A549 treated with GW870086 at 1 μM for 4 hours (cell line): Measurements from ENCODE around the gene REC8. TPM values are rescaled to one million over a fixed set of nuclear protein-coding genes. Genes with fewer than 3 reads are reported as not detected.

ENCODE experiments used
- total RNA-seq: library from RNA; stranded (reverse); fragments of 200-300 nt; extraction: Qiagen RNA extraction; gene quantifications from 5 replicates; pipeline ENCODE4 v1.2.3, GENCODE V29; 2022; ENCODE audit warnings: low read depth

The REC8 gene, protein sequence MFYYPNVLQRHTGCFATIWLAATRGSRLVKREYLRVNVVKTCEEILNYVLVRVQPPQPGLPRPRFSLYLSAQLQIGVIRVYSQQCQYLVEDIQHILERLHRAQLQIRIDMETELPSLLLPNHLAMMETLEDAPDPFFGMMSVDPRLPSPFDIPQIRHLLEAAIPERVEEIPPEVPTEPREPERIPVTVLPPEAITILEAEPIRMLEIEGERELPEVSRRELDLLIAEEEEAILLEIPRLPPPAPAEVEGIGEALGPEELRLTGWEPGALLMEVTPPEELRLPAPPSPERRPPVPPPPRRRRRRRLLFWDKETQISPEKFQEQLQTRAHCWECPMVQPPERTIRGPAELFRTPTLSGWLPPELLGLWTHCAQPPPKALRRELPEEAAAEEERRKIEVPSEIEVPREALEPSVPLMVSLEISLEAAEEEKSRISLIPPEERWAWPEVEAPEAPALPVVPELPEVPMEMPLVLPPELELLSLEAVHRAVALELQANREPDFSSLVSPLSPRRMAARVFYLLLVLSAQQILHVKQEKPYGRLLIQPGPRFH
- total RNA-seq = 3.5 to 5.5 TPM (median 5.2 TPM) in 5 replicates

GRCh38 chr14:24171422-24172260 is at the start of gene REC8:
Gene REC8, plus strand, starts transcription at chr14:24172080. Its CDS starts 473 bp downstream, at chr14:24172553.

DNA sequence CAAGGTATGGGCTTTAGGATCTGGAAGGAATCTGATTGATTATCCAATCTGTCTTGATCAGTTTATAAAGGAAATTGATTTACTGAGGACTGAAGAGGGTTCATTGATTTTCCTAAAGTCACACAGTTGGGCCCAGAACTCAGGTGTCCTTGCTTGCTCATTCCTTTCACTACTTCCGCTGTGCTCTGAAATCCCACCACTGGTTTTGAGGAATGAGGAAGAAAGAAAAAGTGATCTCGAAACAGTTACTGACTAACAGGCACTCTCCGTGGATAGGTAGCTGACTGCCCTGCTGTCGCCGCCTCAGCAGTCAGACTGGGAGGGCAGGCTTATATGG is 41.5 kb upstream of the REC8 start, which contains the start of gene FITM1:
Gene FITM1, plus strand, starts transcription at position 280 of the 337 bp plus-strand sequence. CDS start 905 bp downstream, outside the sequence.

DNA sequence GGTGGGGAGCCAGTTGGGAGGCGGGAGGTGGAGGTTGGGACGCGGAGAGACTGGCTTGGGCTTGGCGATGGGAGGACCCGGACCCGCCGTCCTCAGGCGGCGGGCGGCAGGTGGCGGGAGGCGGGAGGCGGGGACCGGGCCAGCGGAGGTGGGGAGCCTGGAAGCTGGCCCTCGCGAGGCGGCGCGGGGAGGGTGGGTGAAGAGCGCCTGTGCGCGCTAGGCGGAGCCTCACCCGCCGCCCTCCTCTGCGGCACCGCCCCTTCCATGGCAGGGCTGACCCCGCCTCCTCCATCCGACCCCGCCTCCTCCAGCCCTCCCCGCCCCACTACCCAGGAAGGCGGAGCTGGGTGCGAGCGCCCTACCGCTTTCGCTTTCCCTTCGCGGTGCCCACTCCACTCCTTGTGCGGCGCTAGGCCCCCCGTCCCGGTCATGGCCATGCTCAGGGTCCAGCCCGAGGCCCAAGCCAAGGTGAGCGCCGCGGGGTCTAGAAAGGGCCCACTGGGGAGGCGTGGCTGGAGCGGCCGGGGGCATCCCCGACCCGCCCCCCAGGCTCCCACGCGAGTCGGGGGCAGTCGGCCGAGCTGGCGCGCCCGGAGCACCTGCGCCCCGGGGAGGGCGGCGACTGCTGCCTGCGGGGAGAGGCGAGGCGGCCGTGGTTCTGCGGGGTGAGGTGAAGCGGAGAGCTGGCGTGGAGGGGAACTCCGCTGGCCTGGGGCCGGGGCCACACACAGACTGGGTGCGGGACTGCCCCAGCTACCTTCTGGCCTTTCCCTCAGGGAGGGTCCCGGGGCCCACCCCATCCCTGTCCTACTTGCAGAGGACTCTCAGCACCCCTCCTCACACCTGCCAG is 35.8 kb upstream of the REC8 start, which contains the start of gene PSME1:
Gene PSME1, plus strand, starts transcription at position 361 of the 850 bp plus-strand sequence. Its CDS starts 69 bp downstream, at position 430.

GRCh38 chr14:24141097-24141880 is 30.6 kb upstream of the REC8 start, which contains the start of gene EMC9:
Gene EMC9, minus strand, starts transcription at chr14:24141591. Its CDS starts 287 bp downstream, at chr14:24141304.

GRCh38 chr14:24146453-24146977 is 25.4 kb upstream of the REC8 start, which contains the start of gene PSME2:
Gene PSME2, minus strand, starts transcription at chr14:24146610. Its CDS starts 29 bp downstream, at chr14:24146581.

GRCh38 chr14:24146978-24147760 is 24.7 kb upstream of the REC8 start, which contains the start of gene RNF31:
Gene RNF31, plus strand, starts transcription at chr14:24147498. Its CDS starts 201 bp downstream, at chr14:24147699.

GRCh38 chr14:24160850-24161804 is 10.8 kb upstream of the REC8 start, which contains the start of gene IRF9:
Gene IRF9, plus strand, starts transcription at chr14:24161265. Its CDS starts 880 bp downstream, at chr14:24162145.

GRCh38 chr14:24188251-24189058 is 16.6 kb downstream of the REC8 start, which contains the start of gene IPO4:
Gene IPO4, minus strand, starts transcription at chr14:24188816. Its CDS starts 29 bp downstream, at chr14:24188787.

GRCh38 chr14:24195186-24196070 is 23.5 kb downstream of the REC8 start, which contains the start of gene TM9SF1:
Gene TM9SF1, minus strand, starts transcription at chr14:24195441. Its CDS starts 422 bp downstream, at chr14:24195019.

GRCh38 chr14:24212924-24213865 is 41.3 kb downstream of the REC8 start, which contains the start of gene CHMP4A:
Gene CHMP4A, minus strand, starts transcription at chr14:24213488. Its CDS starts 49 bp downstream, at chr14:24213439.

GRCh38 chr14:24215495-24216344 is 43.8 kb downstream of the REC8 start, which contains the start of gene MDP1:
Gene MDP1, minus strand, starts transcription at chr14:24216066. Its CDS starts 111 bp downstream, at chr14:24215955.

